ENCODE measurements around the gene DNAH3. TPM values are rescaled to one million over a fixed set of nuclear protein-coding genes. Genes with fewer than 3 reads are reported as not detected.
A peak's percentile ranks its signal among the peaks of the same experiment; 100 is the strongest.
"Not testable (repeated sequence)": the region's sequence is repeated elsewhere in the genome, so short reads cannot be mapped to it uniquely, and the experiment has no call there.

Gene DNAH3
- total and polyA plus RNA-seq, 2 experiments from 2014 or later: 0.70 to 1.3 TPM

- Histone ChIP-seq H3K4me3 (no peak overlapping the region), H3K4me1 (ENCODE audit: insufficient read depth) (peaks cover 8% of the 10 kb centered on the region), H3K36me3 (ENCODE audit: insufficient read depth) (no peaks in the 10 kb centered on the region), H3K9me2 (ENCODE audit: insufficient read depth) (no peaks in the 10 kb centered on the region), H3K27me3 (ENCODE audit: insufficient read depth) (no peaks in the 10 kb centered on the region), H3K79me2 (replicated peaks; ENCODE audit: insufficient read depth) (no peaks in the 10 kb centered on the region), H3K27ac (ENCODE audit: low read depth) (0 out of 2 replicates have a peak overlapping the region, but pooled peaks have one; percentile 32), H3F3A (replicated peaks; ENCODE audit: low read depth) (no peaks in the 10 kb centered on the region), H3K4me2 (no peak overlapping the region), H4K20me1 (replicated peaks; ENCODE audit: insufficient read depth) (no peaks in the 10 kb centered on the region), H2AFZ (peak overlapping the region; percentile 66; the same call in 1 of the 2 replicates)
- no peaks in the 10 kb centered on the region for H3K9me3 Mint-ChIP-seq
- peaks cover 9% of the 10 kb centered on the region; the same call in 2 of the 3 replicates for H3K4me1 Mint-ChIP-seq
- no peak for TF ChIP-seq ZNF331 (CRISPR knock-in tag; IDR thresholded peaks at IDR 0.05; ENCODE audit: low read depth)
- H3K4me3 Mint-ChIP-seq: no peak overlapping the region
- peak overlapping the region; percentile 25; the same call in 1 of the 2 replicates for H3K27ac Mint-ChIP-seq
- peaks cover 3% of the 10 kb centered on the region for H3K27me3 Mint-ChIP-seq (ENCODE audit: insufficient read depth, low read depth, poor library complexity)
- ATAC-seq (no peak), DNase-seq (ENCODE audit: low spot score) (no peak)
- H3K36me3 Mint-ChIP-seq (ENCODE audit: low read depth): no peaks in the 10 kb centered on the region
Measured at GRCh38 chr16:20946015-20946629, 204.5 kb downstream of the DNAH3 start.

GRCh38 chr16:20945575-20945875 is 205.1 kb downstream of the DNAH3 start:
- not testable (repeated sequence) for H4K20me1 ChIP-seq (replicated peaks; ENCODE audit: insufficient read depth); H3K4me3 ChIP-seq; DNase-seq (ENCODE audit: low spot score); H3K79me2 ChIP-seq (replicated peaks; ENCODE audit: insufficient read depth); H3K27me3 Mint-ChIP-seq (ENCODE audit: insufficient read depth, low read depth, poor library complexity); H3K36me3 Mint-ChIP-seq (ENCODE audit: low read depth); H3K9me2 ChIP-seq (ENCODE audit: insufficient read depth); H3K4me1 ChIP-seq (ENCODE audit: insufficient read depth); H3K4me3 Mint-ChIP-seq; ATAC-seq; H3K4me1 Mint-ChIP-seq; H3K27me3 ChIP-seq (ENCODE audit: insufficient read depth); H3K36me3 ChIP-seq (ENCODE audit: insufficient read depth); H3K27ac Mint-ChIP-seq; H3K9me3 Mint-ChIP-seq; H3K4me2 ChIP-seq; H3F3A ChIP-seq (replicated peaks; ENCODE audit: low read depth)
- Histone ChIP-seq H2AFZ (peak overlapping the region; percentile 66; the same call in 1 of the 2 replicates), H3K27ac (ENCODE audit: low read depth) (0 out of 2 replicates have a peak overlapping the region, but pooled peaks have one; percentile 32)

DNA sequence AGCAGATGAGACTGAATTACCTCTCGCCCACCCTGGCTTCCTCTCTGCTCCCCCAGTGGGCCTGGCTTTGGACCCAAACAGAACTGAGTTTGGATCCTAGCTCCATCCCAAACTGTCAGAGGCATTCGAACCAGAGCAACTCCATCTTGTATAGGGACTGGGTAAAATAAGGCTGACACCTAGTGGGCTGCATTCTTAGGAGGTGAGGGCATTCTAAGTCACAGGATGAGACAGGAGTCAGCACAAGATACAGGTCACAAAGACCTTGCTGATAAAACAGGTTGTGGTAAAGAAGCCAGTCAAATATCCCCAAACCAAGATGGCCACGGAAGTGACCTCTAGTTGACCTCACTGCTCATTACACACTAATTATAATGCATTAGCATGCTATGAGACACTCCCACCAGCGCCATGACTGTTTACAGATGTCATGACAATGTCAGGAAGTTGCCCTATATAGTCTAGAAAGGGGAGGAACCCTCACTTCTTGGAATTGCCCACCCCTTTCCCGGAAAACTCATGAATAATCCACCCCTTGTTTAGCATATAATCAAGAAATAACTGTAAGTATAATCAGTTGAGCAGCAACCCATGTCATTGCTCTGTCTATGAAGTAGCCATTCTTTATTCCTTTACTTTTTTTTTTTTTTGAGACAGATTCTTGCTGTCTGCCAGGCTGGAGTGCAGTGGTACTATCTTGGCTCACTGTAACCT is 205.6 kb downstream of the DNAH3 start:
- ATAC-seq (no peak), DNase-seq (ENCODE audit: low spot score) (peak; percentile 16)
- Mint-ChIP-seq H3K4me3 (no peak overlapping the region), H3K27me3 (ENCODE audit: insufficient read depth, low read depth, poor library complexity) (peaks cover 3% of the 10 kb centered on the region), H3K9me3 (no peaks in the 10 kb centered on the region), H3K4me1 (peaks cover 9% of the 10 kb centered on the region; the same call in 2 of the 3 replicates), H3K27ac (no peak overlapping the region), H3K36me3 (ENCODE audit: low read depth) (no peaks in the 10 kb centered on the region)
- H3K4me1 ChIP-seq (ENCODE audit: insufficient read depth): peaks cover 8% of the 10 kb centered on the region
- H3K4me3 ChIP-seq: no peak overlapping the region
- peak overlapping the region; percentile 29; the same call in 1 of the 2 replicates for H2AFZ ChIP-seq
- no peaks in the 10 kb centered on the region for H3K79me2 ChIP-seq (replicated peaks; ENCODE audit: insufficient read depth)
- no peaks in the 10 kb centered on the region for H4K20me1 ChIP-seq (replicated peaks; ENCODE audit: insufficient read depth)
- no peak overlapping the region for H3K27ac ChIP-seq (ENCODE audit: low read depth)
- no peaks in the 10 kb centered on the region for H3F3A ChIP-seq (replicated peaks; ENCODE audit: low read depth)
- TF ChIP-seq ZNF114 (CRISPR knock-in tag; IDR thresholded peaks at IDR 0.05) (0 out of 2 replicates have a peak, but pooled peaks have one; percentile 36), POLR2AphosphoS5 (IDR thresholded peaks at IDR 0.05; ENCODE audit: low read depth) (no peak), EZH2 (IDR thresholded peaks at IDR 0.05; ENCODE audit: low read depth, unreplicated experiment) (no peak)
- TF ChIP-seq, protein P1, sequence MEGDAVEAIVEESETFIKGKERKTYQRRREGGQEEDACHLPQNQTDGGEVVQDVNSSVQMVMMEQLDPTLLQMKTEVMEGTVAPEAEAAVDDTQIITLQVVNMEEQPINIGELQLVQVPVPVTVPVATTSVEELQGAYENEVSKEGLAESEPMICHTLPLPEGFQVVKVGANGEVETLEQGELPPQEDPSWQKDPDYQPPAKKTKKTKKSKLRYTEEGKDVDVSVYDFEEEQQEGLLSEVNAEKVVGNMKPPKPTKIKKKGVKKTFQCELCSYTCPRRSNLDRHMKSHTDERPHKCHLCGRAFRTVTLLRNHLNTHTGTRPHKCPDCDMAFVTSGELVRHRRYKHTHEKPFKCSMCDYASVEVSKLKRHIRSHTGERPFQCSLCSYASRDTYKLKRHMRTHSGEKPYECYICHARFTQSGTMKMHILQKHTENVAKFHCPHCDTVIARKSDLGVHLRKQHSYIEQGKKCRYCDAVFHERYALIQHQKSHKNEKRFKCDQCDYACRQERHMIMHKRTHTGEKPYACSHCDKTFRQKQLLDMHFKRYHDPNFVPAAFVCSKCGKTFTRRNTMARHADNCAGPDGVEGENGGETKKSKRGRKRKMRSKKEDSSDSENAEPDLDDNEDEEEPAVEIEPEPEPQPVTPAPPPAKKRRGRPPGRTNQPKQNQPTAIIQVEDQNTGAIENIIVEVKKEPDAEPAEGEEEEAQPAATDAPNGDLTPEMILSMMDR (conservative IDR thresholded peaks at IDR 0.05; ENCODE audit: low read depth in 2 of 2): peak in 1 of 2 experiments; percentile 43; a peak in 2 of 4 replicates
- no peaks in the 10 kb centered on the region; the same call in 1 of the 2 replicates for H3K9me2 ChIP-seq (ENCODE audit: insufficient read depth)
- no peaks in the 10 kb centered on the region for H3K27me3 ChIP-seq (ENCODE audit: insufficient read depth)
- H3K36me3 ChIP-seq (ENCODE audit: insufficient read depth): no peaks in the 10 kb centered on the region
- H3K4me2 ChIP-seq: no peak overlapping the region

All from GM23338 (cell line).